GM12891 (cell line): Measurements from ENCODE around the gene NOP16.

Source experiments
- PAX5 ChIP-seq: IDR thresholded peaks from 2 replicates; pipeline ENCODE4 v1.6.1; 2011; ENCODE audit warnings: low read length, moderate library complexity, mild to moderate bottlenecking; ENCODE audit not compliant: insufficient read depth, severe bottlenecking
- POLR2A ChIP-seq: IDR thresholded peaks from 2 replicates; pipeline ENCODE4 v1.6.1; 2011; ENCODE audit warnings: low read depth, low read length, control low read depth
- POLR2AphosphoS5 ChIP-seq: IDR thresholded peaks from 2 replicates; pipeline ENCODE4 v1.6.1; 2011; ENCODE audit warnings: low read depth, low read length, control low read depth
- POU2F2 ChIP-seq: IDR thresholded peaks from 2 replicates; pipeline ENCODE4 v1.6.1; 2011; ENCODE audit warnings: low read depth, mild to moderate bottlenecking, control low read depth, low read length, moderate library complexity
- SPI1 ChIP-seq: IDR thresholded peaks from 2 replicates; pipeline ENCODE4 v1.6.1; 2011; ENCODE audit warnings: low read depth, low read length, control low read depth
- TAF1 ChIP-seq: IDR thresholded peaks from 2 replicates; pipeline ENCODE4 v1.6.1; 2011; ENCODE audit warnings: low read depth, low read length, control low read depth

- TF ChIP-seq POLR2A: no peak
- TF ChIP-seq PAX5: no peak
- no peak for TF ChIP-seq POU2F2
- no peak for TF ChIP-seq POLR2AphosphoS5
- no peak for TF ChIP-seq TAF1
- no peak for TF ChIP-seq SPI1
Observed at GRCh38 chr5:176366232-176366894, 22.0 kb downstream of the NOP16 start.
